Astrocyte (in vitro differentiated cells and primary cell): ENCODE data around the gene ELMO1.

Experiments
- CTCF ChIP-seq: IDR thresholded peaks from 2 replicates; pipeline ENCODE4 v1.5.1; 2011; ENCODE audit warnings: low read depth, mild to moderate bottlenecking, inconsistent platforms, low read length, moderate library complexity; ENCODE audit not compliant: insufficient read depth
- EZH2 ChIP-seq: IDR thresholded peaks from 2 replicates; pipeline ENCODE4 v1.6.1; 2012; ENCODE audit warnings: mild to moderate bottlenecking, low read length, inconsistent platforms; ENCODE audit not compliant: insufficient read depth

- TF ChIP-seq CTCF = no peak
- TF ChIP-seq EZH2 = no peak
Observed at GRCh38 chr7:37494926-37495325, 46.3 kb upstream of the ELMO1 start.
